OCI-M2 (cell line): Measurements from ENCODE around the gene RBM24.

Experiments used
- DNase-seq: peaks from one replicate; lab custom pipeline; 2025; ENCODE audit not compliant: unreplicated experiment; lab: John Stamatoyannopoulos, UW

The RBM24 gene

GRCh38 chr6:17341117-17341805, 60.1 kb downstream of the RBM24 start:
- no peak for DNase-seq

DNA sequence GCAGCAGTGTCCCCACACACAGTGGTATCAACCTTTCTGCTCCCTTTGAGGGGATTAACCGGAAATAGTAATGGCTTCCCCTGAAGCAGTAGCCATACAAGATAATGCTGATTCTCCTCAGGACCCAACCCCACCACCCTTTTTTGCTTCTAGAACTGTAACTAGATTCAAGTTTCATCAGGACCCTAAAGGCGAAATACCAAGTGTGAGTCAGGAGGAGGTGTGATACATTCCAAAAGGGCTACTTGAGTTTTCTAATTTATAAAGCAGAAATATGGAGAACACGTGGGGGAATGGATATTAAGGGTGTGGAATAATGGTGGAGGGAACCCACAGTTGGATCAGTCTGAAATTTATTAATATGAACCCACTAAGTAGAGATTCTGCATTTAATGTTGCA, 60.7 kb downstream of the RBM24 start:
- DNase-seq = no peak

DNA sequence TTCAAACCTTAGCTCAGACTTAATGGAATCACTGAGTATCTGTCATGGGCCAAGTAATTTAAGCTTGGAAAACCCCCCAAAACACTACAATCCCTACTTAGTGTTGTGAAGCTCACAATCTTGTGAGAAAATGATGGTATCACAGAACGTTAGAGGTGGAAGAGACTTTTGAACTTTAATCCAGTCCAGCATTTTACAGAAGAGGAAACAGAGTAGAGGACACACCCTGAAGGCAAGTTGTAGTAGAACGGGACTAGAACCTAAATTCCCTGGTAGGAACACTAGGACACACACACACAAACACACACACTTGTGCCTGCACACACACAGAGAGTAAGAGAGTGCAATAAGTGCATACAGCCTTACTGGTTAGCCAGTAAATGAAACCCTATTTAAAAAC, 62.1 kb downstream of the RBM24 start:
- no peak for DNase-seq
